ENCODE measurements around the gene NOC3L.

DNA sequence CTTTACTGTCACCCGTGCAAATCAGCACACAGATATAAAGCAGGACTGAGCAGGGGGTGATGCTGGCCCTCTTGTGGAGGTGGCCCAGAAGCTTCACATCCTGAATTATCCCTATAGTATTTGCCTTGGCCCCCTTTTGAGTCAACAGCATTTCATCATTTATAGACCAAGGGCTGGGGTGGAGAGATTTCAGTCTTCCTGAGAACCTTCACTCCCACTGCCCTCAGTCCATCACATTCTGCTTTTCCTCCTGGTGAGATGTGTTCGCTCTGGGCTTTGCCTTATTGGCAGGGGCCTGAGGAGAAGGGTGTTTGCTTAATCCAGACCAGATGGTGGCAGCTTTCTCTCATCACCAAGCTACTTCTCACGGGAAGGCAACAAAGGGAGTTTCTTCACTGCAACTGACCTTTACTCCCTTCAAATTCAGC is 47.7 kb downstream of the NOC3L start:
- no peak for TF ChIP-seq EZH2 (optimal IDR thresholded peaks at IDR 0.05; ENCODE audit: low read depth, low read length)
- TF ChIP-seq, protein P1, sequence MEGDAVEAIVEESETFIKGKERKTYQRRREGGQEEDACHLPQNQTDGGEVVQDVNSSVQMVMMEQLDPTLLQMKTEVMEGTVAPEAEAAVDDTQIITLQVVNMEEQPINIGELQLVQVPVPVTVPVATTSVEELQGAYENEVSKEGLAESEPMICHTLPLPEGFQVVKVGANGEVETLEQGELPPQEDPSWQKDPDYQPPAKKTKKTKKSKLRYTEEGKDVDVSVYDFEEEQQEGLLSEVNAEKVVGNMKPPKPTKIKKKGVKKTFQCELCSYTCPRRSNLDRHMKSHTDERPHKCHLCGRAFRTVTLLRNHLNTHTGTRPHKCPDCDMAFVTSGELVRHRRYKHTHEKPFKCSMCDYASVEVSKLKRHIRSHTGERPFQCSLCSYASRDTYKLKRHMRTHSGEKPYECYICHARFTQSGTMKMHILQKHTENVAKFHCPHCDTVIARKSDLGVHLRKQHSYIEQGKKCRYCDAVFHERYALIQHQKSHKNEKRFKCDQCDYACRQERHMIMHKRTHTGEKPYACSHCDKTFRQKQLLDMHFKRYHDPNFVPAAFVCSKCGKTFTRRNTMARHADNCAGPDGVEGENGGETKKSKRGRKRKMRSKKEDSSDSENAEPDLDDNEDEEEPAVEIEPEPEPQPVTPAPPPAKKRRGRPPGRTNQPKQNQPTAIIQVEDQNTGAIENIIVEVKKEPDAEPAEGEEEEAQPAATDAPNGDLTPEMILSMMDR (IDR thresholded peaks at IDR 0.05; ENCODE audit: low read length) = no peak
